Mesendoderm (in vitro differentiated cells): Measurements from ENCODE around the gene DPYD.

Experiments used
- DNase-seq: peaks from one replicate; pipeline ENCODE4 v3.0.0; 2013
- H2AK5ac ChIP-seq: 2 replicates; pipeline ENCODE4 v1.6.1; 2013; ENCODE audit warnings: low read length, inconsistent platforms
- H2BK120ac ChIP-seq: 2 replicates; pipeline ENCODE4 v1.6.1; 2013; ENCODE audit warnings: low read depth, mild to moderate bottlenecking, low read length, moderate library complexity, mixed read lengths
- H2BK15ac ChIP-seq: replicated peaks from 2 replicates; pipeline ENCODE4 v1.6.1; 2013; ENCODE audit warnings: low read depth, mild to moderate bottlenecking, moderate library complexity
- H2BK5ac ChIP-seq: 2 replicates; pipeline ENCODE4 v1.6.1; 2013; ENCODE audit warnings: low read length, inconsistent platforms
- H3K18ac ChIP-seq: 2 replicates; pipeline ENCODE4 v1.6.1; 2013; ENCODE audit warnings: mild to moderate bottlenecking, low read length, mixed read lengths
- H3K23ac ChIP-seq: one replicate; pipeline ENCODE4 v1.6.1; 2013; ENCODE audit warnings: low read length
- H3K27ac ChIP-seq: 2 replicates; pipeline ENCODE4 v1.5.1; 2013; ENCODE audit warnings: low read depth, mild to moderate bottlenecking, inconsistent platforms, low read length, moderate library complexity
- H3K27me3 ChIP-seq: 2 replicates; pipeline ENCODE4 v1.6.1; 2013; ENCODE audit warnings: low read length, control low read depth, mild to moderate bottlenecking, inconsistent platforms; ENCODE audit not compliant: insufficient read depth, poor library complexity
- H3K36me3 ChIP-seq: 2 replicates; pipeline ENCODE4 v1.6.1; 2013; ENCODE audit warnings: low read length, inconsistent platforms; ENCODE audit not compliant: control insufficient read depth, insufficient read depth
- H3K4ac ChIP-seq: one replicate; pipeline ENCODE4 v1.6.1; 2013; ENCODE audit warnings: low read depth, mild to moderate bottlenecking, low read length, moderate library complexity
- H3K4me1 ChIP-seq: 2 replicates; pipeline ENCODE4 v1.6.1; 2013; ENCODE audit warnings: low read depth, low read length, inconsistent platforms; ENCODE audit not compliant: control insufficient read depth
- H3K4me2 ChIP-seq: 2 replicates; pipeline ENCODE4 v1.6.1; 2013; ENCODE audit warnings: low read length
- H3K4me3 ChIP-seq: 2 replicates; pipeline ENCODE4 v1.5.1; 2013; ENCODE audit warnings: mild to moderate bottlenecking, low read length
- H3K56ac ChIP-seq: one replicate; pipeline ENCODE4 v1.6.1; 2013; ENCODE audit warnings: low read length
- H3K79me1 ChIP-seq: 2 replicates; pipeline ENCODE4 v1.6.1; 2013; ENCODE audit warnings: low read length, inconsistent platforms
- H3K79me2 ChIP-seq: 2 replicates; pipeline ENCODE4 v1.6.1; 2013; ENCODE audit warnings: mild to moderate bottlenecking, low read length; ENCODE audit not compliant: control insufficient read depth, insufficient read depth
- H3K9ac ChIP-seq: 2 replicates; pipeline ENCODE4 v1.6.1; 2013; ENCODE audit warnings: low read length, inconsistent platforms
- H4K5ac ChIP-seq: one replicate; pipeline ENCODE4 v1.6.1; 2013; ENCODE audit warnings: low read length
- H4K8ac ChIP-seq: one replicate; pipeline ENCODE4 v1.6.1; 2013; ENCODE audit warnings: low read depth, mild to moderate bottlenecking, control low read depth, low read length, moderate library complexity
- WGBS: extraction: QIAGEN DNeasy Blood & Tissue Kit; methylation state at CpG from one replicate; pipeline ENCODE4 v1.1.7; 2013; ENCODE audit warnings: low lambda C conversion rate, missing lambda C conversion rate; ENCODE audit not compliant: insufficient coverage; ENCODE audit errors: extremely low coverage; 5-methylcytosine and 5-hydroxymethylcytosine counted together

Gene DPYD

GRCh38 chr1:97849345-97850340, 71.2 kb downstream of the DPYD start:
- Histone ChIP-seq H3K4ac (no peak overlapping the region), H4K5ac (no peak overlapping the region), H3K23ac (no peak overlapping the region), H3K27me3 (no peaks in the 10 kb centered on the region), H3K4me1 (no peaks in the 10 kb centered on the region), H3K56ac (no peak overlapping the region), H2BK120ac (no peak overlapping the region), H3K27ac (no peak overlapping the region), H3K4me3 (no peak overlapping the region), H3K4me2 (no peak overlapping the region), H2BK5ac (no peak overlapping the region), H2BK15ac (no peak overlapping the region), H3K36me3 (no peaks in the 10 kb centered on the region), H2AK5ac (no peak overlapping the region), H4K8ac (no peak overlapping the region), H3K79me1 (no peaks in the 10 kb centered on the region), H3K79me2 (no peaks in the 10 kb centered on the region), H3K9ac (no peak overlapping the region), H3K18ac (no peak overlapping the region)
- WGBS = no CpG with 5 or more reads among the region's 4 CpGs
- DNase-seq = no peak

DNA sequence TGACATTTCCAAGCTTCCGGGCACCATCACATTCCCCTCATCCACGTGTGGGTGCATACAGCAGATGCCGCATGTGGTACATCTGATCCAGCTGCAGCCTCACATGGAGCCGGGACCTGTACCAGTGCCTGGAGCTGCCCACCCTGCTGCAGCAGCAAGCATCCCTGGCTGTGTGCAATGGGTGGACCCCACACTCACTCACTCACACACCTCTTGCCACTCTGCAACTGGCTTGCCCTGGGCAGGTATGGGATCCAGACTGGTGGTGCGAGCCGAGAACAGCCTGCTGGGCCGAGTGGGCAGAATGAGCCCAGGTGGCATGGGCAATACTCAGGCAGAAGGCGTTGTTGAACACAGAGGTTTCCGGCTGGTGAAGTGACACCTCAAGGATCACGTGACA, 75.0 kb downstream of the DPYD start:
- no peaks in the 10 kb centered on the region for H3K79me2 ChIP-seq
- H3K4me1 ChIP-seq = no peaks in the 10 kb centered on the region
- H2BK120ac ChIP-seq = no peak overlapping the region
- H3K27ac ChIP-seq = no peak overlapping the region
- no peaks in the 10 kb centered on the region for H3K79me1 ChIP-seq
- H4K5ac ChIP-seq = no peak overlapping the region
- no peak for DNase-seq
- H3K18ac ChIP-seq = no peak overlapping the region
- H4K8ac ChIP-seq = no peak overlapping the region
- no peak overlapping the region for H2BK5ac ChIP-seq
- no peak overlapping the region for H3K23ac ChIP-seq
- no peak overlapping the region for H3K9ac ChIP-seq
- no peaks in the 10 kb centered on the region for H3K27me3 ChIP-seq
- H2AK5ac ChIP-seq = no peak overlapping the region
- no CpG with 5 or more reads among the region's 10 CpGs for WGBS
- no peak overlapping the region for H3K4me2 ChIP-seq
- no peaks in the 10 kb centered on the region for H3K36me3 ChIP-seq
- no peak overlapping the region for H3K4me3 ChIP-seq
- H3K56ac ChIP-seq = no peak overlapping the region
- H3K4ac ChIP-seq = no peak overlapping the region
- no peak overlapping the region for H2BK15ac ChIP-seq

DNA sequence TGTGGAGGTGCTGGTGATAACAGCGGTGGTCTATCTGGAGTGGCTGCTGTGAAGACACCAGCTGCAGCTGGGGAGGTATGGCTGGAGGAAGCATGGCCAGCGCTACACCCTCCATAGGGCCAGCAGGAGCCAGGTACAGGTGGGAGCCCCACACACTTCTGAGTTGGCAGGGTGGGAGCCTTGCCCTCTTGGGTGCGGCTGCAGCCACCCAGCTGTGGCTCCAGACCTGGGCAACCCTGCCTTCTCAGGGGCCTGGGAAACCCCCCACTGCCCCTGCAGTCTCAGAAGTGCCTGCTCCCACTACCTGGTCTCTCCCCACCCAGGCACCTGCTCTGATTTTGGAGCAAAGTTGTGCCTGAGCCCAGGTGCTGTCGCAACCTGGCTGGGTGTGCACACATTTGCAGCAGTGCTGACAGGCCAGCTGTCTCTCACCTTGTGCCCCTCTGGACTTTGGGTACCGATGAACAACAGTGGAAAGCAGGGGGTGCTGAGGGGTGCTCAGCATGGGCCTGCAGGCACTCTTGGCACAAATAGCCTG, 76.2 kb downstream of the DPYD start:
- H3K56ac ChIP-seq = no peak overlapping the region
- H3K79me1 ChIP-seq = no peaks in the 10 kb centered on the region
- no peak overlapping the region for H2BK120ac ChIP-seq
- no peaks in the 10 kb centered on the region for H3K27me3 ChIP-seq
- H3K9ac ChIP-seq = no peak overlapping the region
- H3K27ac ChIP-seq = no peak overlapping the region
- H4K5ac ChIP-seq = no peak overlapping the region
- H3K4me1 ChIP-seq = no peaks in the 10 kb centered on the region
- no peak overlapping the region for H3K4ac ChIP-seq
- no peak overlapping the region for H2AK5ac ChIP-seq
- no peak overlapping the region for H3K4me2 ChIP-seq
- no peak overlapping the region for H2BK15ac ChIP-seq
- no peaks in the 10 kb centered on the region for H3K79me2 ChIP-seq
- no peak overlapping the region for H2BK5ac ChIP-seq
- no CpG with 5 or more reads among the region's 5 CpGs for WGBS
- H3K18ac ChIP-seq = no peak overlapping the region
- H3K36me3 ChIP-seq = no peaks in the 10 kb centered on the region
- no peak for DNase-seq
- H3K23ac ChIP-seq = no peak overlapping the region
- no peak overlapping the region for H4K8ac ChIP-seq
- H3K4me3 ChIP-seq = no peak overlapping the region

GRCh38 chr1:97841338-97841737, 79.5 kb downstream of the DPYD start:
- no peak overlapping the region for H3K27ac ChIP-seq
- no peak for DNase-seq
- no peak overlapping the region for H3K4me3 ChIP-seq

DNA sequence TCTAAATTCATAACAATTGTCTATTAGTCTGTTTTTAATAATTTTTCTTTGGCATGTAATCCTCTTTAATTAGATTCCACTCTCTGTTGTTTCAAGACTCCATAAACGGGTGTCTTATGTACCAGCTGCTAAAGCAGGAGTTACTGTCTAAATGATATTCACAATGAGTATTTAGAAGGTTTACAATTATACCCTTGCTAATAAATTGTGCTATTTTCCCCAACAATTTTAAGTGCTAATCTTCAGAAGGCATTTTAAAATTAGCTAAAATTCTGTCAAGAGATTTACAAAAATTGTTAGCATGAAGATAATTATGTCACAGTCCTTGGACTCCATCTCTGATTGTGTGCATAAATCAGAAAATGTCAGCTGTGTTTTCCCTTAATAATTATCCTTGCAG, 83.7 kb downstream of the DPYD start:
- Histone ChIP-seq H3K9ac (no peak overlapping the region), H3K18ac (no peak overlapping the region), H2BK15ac (no peak overlapping the region), H3K4me1 (no peaks in the 10 kb centered on the region), H4K5ac (no peak overlapping the region), H3K27me3 (no peaks in the 10 kb centered on the region), H3K4me3 (no peak overlapping the region), H2BK120ac (no peak overlapping the region), H3K4me2 (no peak overlapping the region), H2AK5ac (no peak overlapping the region), H3K23ac (no peak overlapping the region), H3K4ac (no peak overlapping the region), H3K36me3 (no peaks in the 10 kb centered on the region), H3K79me2 (no peaks in the 10 kb centered on the region), H3K27ac (no peak overlapping the region), H3K56ac (no peak overlapping the region), H4K8ac (no peak overlapping the region), H2BK5ac (no peak overlapping the region), H3K79me1 (no peaks in the 10 kb centered on the region)
- no CpG with 5 or more reads among the region's 1 CpG for WGBS
- no peak for DNase-seq

More at GRCh38 chr1:97841338-97841737, 79.5 kb downstream of the DPYD start:
- H2BK15ac ChIP-seq = no peak overlapping the region
- H3K4me1 ChIP-seq = no peaks in the 10 kb centered on the region
- H3K79me2 ChIP-seq = no peaks in the 10 kb centered on the region
- no peak overlapping the region for H4K5ac ChIP-seq
- no peak overlapping the region for H2BK120ac ChIP-seq
- H4K8ac ChIP-seq = no peak overlapping the region
- no peak overlapping the region for H3K56ac ChIP-seq
- H3K18ac ChIP-seq = no peak overlapping the region
- no peak overlapping the region for H3K4me2 ChIP-seq
- no CpG with 5 or more reads among the region's 1 CpG for WGBS
- H3K79me1 ChIP-seq = no peaks in the 10 kb centered on the region
- no peak overlapping the region for H3K9ac ChIP-seq
- H3K27me3 ChIP-seq = no peaks in the 10 kb centered on the region
- H3K36me3 ChIP-seq = no peaks in the 10 kb centered on the region
- no peak overlapping the region for H3K23ac ChIP-seq
- H2BK5ac ChIP-seq = no peak overlapping the region
- no peak overlapping the region for H3K4ac ChIP-seq
- no peak overlapping the region for H2AK5ac ChIP-seq
